Activated CD8-positive, alpha-beta memory T cell treated with anti-CD3 and anti-CD28 coated beads, Interleukin-2, amount 10 ng/mL, durations not matched to agents 7 days and 5 days (primary cell): Measurements from ENCODE around the gene SP8. TPM values are rescaled to one million over a fixed set of nuclear protein-coding genes. Genes with fewer than 3 reads are reported as not detected.

Source experiments
- ATAC-seq: fragments of 150-1000 bp; cut with Tn5 transposase; one replicate; pipeline ENCODE4 v1.10.0; 2021; ENCODE audit warnings: moderate library complexity
- CTCF ChIA-PET: fragments of 350-600 bp; sonication (Branson Sonifier 250); formaldehyde crosslinking; loops from one replicate; lab custom pipeline; 2021; ENCODE audit warnings: antibody characterized with exemption; lab: Charles Lee
- DNase-seq: peaks from one replicate; pipeline ENCODE4 v3.0.0-alpha.2; 2020
- H3K27ac Mint-ChIP-seq: one replicate; pipeline ENCODE4 v1.8.0; 2021; ENCODE audit warnings: mild to moderate bottlenecking, mixed read lengths
- H3K27me3 Mint-ChIP-seq: one replicate; pipeline ENCODE4 v1.8.0; 2021; ENCODE audit warnings: mixed read lengths
- H3K36me3 Mint-ChIP-seq: one replicate; pipeline ENCODE4 v1.8.0; 2021; ENCODE audit warnings: mild to moderate bottlenecking, mixed read lengths
- H3K4me1 Mint-ChIP-seq: one replicate; pipeline ENCODE4 v1.8.0; 2021; ENCODE audit warnings: mixed read lengths
- H3K4me3 Mint-ChIP-seq: one replicate; pipeline ENCODE4 v1.8.0; 2021; ENCODE audit warnings: mild to moderate bottlenecking, moderate library complexity, mixed read lengths
- H3K9me3 Mint-ChIP-seq: one replicate; pipeline ENCODE4 v1.8.0; 2022; ENCODE audit warnings: low read depth, mixed read lengths
- total RNA-seq, 2 experiments: library from RNA; stranded (reverse); gene quantifications; one replicate each; pipeline ENCODE4 v1.2.3, GENCODE V29; 2021

The SP8 gene
- total RNA-seq, 2 experiments from 2014 or later, result not detected

GRCh38 chr7:20790375-20790774, 3.7 kb upstream of the SP8 start:
- Mint-ChIP-seq H3K4me3 (no peak overlapping the region), H3K27ac (no peak overlapping the region), H3K4me1 (peaks cover 13% of the 10 kb centered on the region), H3K36me3 (peaks cover 7% of the 10 kb centered on the region), H3K9me3 (no peaks in the 10 kb centered on the region), H3K27me3 (peaks cover 87% of the 10 kb centered on the region)
- no peak for DNase-seq
- CTCF ChIA-PET, result interaction anchor here (1.2 kb wide), 1 partner anchor 464 kb away, joined by 3 read pairs; no protein-coding TSS in a partner anchor
- no peak for ATAC-seq

- Mint-ChIP-seq H3K9me3 (peaks cover 2% of the 10 kb centered on the region), H3K27ac (peak overlapping the region; percentile 56), H3K36me3 (peaks cover 8% of the 10 kb centered on the region), H3K4me1 (peaks cover 17% of the 10 kb centered on the region), H3K4me3 (no peak overlapping the region), H3K27me3 (peaks cover 82% of the 10 kb centered on the region)
- ATAC-seq (no peak), DNase-seq (no peak)
- CTCF ChIA-PET, result no interaction called here
Observed at GRCh38 chr7:20788420-20788990, 1.8 kb upstream of the SP8 start.

- H3K36me3 Mint-ChIP-seq, result peaks cover 8% of the 10 kb centered on the region
- peaks cover 2% of the 10 kb centered on the region for H3K9me3 Mint-ChIP-seq
- ATAC-seq (no peak), DNase-seq (no peak)
- H3K27me3 Mint-ChIP-seq, result peaks cover 82% of the 10 kb centered on the region
- CTCF ChIA-PET, result no interaction called here
- peak overlapping the region; percentile 27 for H3K4me3 Mint-ChIP-seq
- peak overlapping the region; percentile 52 for H3K27ac Mint-ChIP-seq
- H3K4me1 Mint-ChIP-seq, result peaks cover 17% of the 10 kb centered on the region
Observed at GRCh38 chr7:20787660-20788419, 1.2 kb upstream of the SP8 start.

GRCh38 chr7:20786421-20786778, 286 bp downstream of the SP8 start:
- H3K27me3 Mint-ChIP-seq, result peaks cover 82% of the 10 kb centered on the region
- no peak for DNase-seq
- H3K4me3 Mint-ChIP-seq, result peak overlapping the region; percentile 32
- H3K4me1 Mint-ChIP-seq, result peaks cover 17% of the 10 kb centered on the region
- no peak for ATAC-seq
- peaks cover 8% of the 10 kb centered on the region for H3K36me3 Mint-ChIP-seq
- peaks cover 2% of the 10 kb centered on the region for H3K9me3 Mint-ChIP-seq
- peak overlapping the region; percentile 70 for H3K27ac Mint-ChIP-seq
- CTCF ChIA-PET, result interaction anchor here (0.9 kb wide), 1 partner anchor 76 kb away, joined by 3 read pairs; no protein-coding TSS in a partner anchor

GRCh38 chr7:20786049-20786412, 655 bp downstream of the SP8 start:
- ATAC-seq (no peak), DNase-seq (no peak)
- Mint-ChIP-seq H3K36me3 (peaks cover 8% of the 10 kb centered on the region), H3K4me3 (peak overlapping the region; percentile 32), H3K4me1 (peaks cover 15% of the 10 kb centered on the region), H3K27me3 (peaks cover 81% of the 10 kb centered on the region), H3K27ac (peak overlapping the region; percentile 70), H3K9me3 (peaks cover 2% of the 10 kb centered on the region)
- CTCF ChIA-PET, result interaction anchor here (1.5 kb wide), 1 partner anchor 10 kb away, joined by 5 read pairs; no protein-coding TSS in a partner anchor

GRCh38 chr7:20785157-20786048, 1.3 kb downstream of the SP8 start:
- CTCF ChIA-PET, result interaction anchor here (1.5 kb wide), 1 partner anchor 11 kb away, joined by 5 read pairs; no protein-coding TSS in a partner anchor
- peak overlapping the region; percentile 32 for H3K4me3 Mint-ChIP-seq
- H3K27ac Mint-ChIP-seq, result peak overlapping the region; percentile 70
- DNase-seq, result no peak
- peaks cover 82% of the 10 kb centered on the region for H3K27me3 Mint-ChIP-seq
- peaks cover 15% of the 10 kb centered on the region for H3K4me1 Mint-ChIP-seq
- ATAC-seq, result no peak
- H3K36me3 Mint-ChIP-seq, result peaks cover 8% of the 10 kb centered on the region
- H3K9me3 Mint-ChIP-seq, result peaks cover 2% of the 10 kb centered on the region

- H3K9me3 Mint-ChIP-seq, result peaks cover 2% of the 10 kb centered on the region
Observed at GRCh38 chr7:20784388-20785156, 2.1 kb downstream of the SP8 start.

GRCh38 chr7:20783700-20784387, 2.8 kb downstream of the SP8 start:
- H3K4me1 Mint-ChIP-seq, result peaks cover 15% of the 10 kb centered on the region
- ATAC-seq (no peak), DNase-seq (no peak)
- H3K27ac Mint-ChIP-seq, result peak overlapping the region; percentile 88
- peaks cover 8% of the 10 kb centered on the region for H3K36me3 Mint-ChIP-seq
- H3K4me3 Mint-ChIP-seq, result peak overlapping the region; percentile 36
- CTCF ChIA-PET, result no interaction called here
- peaks cover 86% of the 10 kb centered on the region for H3K27me3 Mint-ChIP-seq
- peaks cover 2% of the 10 kb centered on the region for H3K9me3 Mint-ChIP-seq

More at GRCh38 chr7:20784388-20785156, 2.1 kb downstream of the SP8 start:
- Mint-ChIP-seq H3K4me1 (peaks cover 15% of the 10 kb centered on the region), H3K27me3 (peaks cover 82% of the 10 kb centered on the region), H3K27ac (no peak overlapping the region), H3K4me3 (no peak overlapping the region), H3K36me3 (peaks cover 8% of the 10 kb centered on the region)
- DNase-seq, result no peak
- CTCF ChIA-PET, result interaction anchor here (1.5 kb wide), 1 partner anchor 12 kb away, joined by 5 read pairs; no protein-coding TSS in a partner anchor
- ATAC-seq, result no peak

GRCh38 chr7:20783125-20783699, 3.5 kb downstream of the SP8 start:
- H3K36me3 Mint-ChIP-seq, result peaks cover 8% of the 10 kb centered on the region
- H3K9me3 Mint-ChIP-seq, result peaks cover 2% of the 10 kb centered on the region
- H3K4me3 Mint-ChIP-seq, result no peak overlapping the region
- CTCF ChIA-PET, result no interaction called here
- H3K27me3 Mint-ChIP-seq, result peaks cover 85% of the 10 kb centered on the region
- ATAC-seq (no peak), DNase-seq (no peak)
- peaks cover 15% of the 10 kb centered on the region for H3K4me1 Mint-ChIP-seq
- H3K27ac Mint-ChIP-seq, result peak overlapping the region; percentile 22

- peaks cover 9% of the 10 kb centered on the region for H3K4me1 Mint-ChIP-seq
- H3K36me3 Mint-ChIP-seq, result peaks cover 5% of the 10 kb centered on the region
- peaks cover 87% of the 10 kb centered on the region for H3K27me3 Mint-ChIP-seq
- DNase-seq (no peak), ATAC-seq (no peak)
- no peak overlapping the region for H3K27ac Mint-ChIP-seq
- CTCF ChIA-PET, result no interaction called here
- H3K4me3 Mint-ChIP-seq, result no peak overlapping the region
- H3K9me3 Mint-ChIP-seq, result peaks cover 2% of the 10 kb centered on the region
Observed at GRCh38 chr7:20779041-20779440, 7.6 kb downstream of the SP8 start.

GRCh38 chr7:20778063-20778721, 8.5 kb downstream of the SP8 start:
- Mint-ChIP-seq H3K27me3 (peaks cover 80% of the 10 kb centered on the region), H3K9me3 (no peaks in the 10 kb centered on the region), H3K4me3 (no peak overlapping the region), H3K4me1 (peaks cover 6% of the 10 kb centered on the region), H3K36me3 (peaks cover 3% of the 10 kb centered on the region), H3K27ac (no peak overlapping the region)
- ATAC-seq (peak; percentile 39), DNase-seq (no peak)
- CTCF ChIA-PET, result interaction anchor here (0.6 kb wide), 1 partner anchor 26 kb away, joined by 3 read pairs; no protein-coding TSS in a partner anchor
